Upper lobe of left lung (tissue), 6 donors: ENCODE results near the gene C13orf46. TPM values are rescaled to one million over a fixed set of nuclear protein-coding genes. Genes with fewer than 3 reads are reported as not detected.

Source experiments
- ATAC-seq, 2 donors: fragments of 200-7000 bp; cut with Tn5 transposase; one replicate each; pipeline ENCODE4 v1.9.1; 2022; ENCODE audit warnings: mild to moderate bottlenecking in 2 of 2, moderate library complexity in 2 of 2; ENCODE audit not compliant: low FRiP score in 2 of 2
- DNase-seq, 2 donors: peaks; one replicate each; pipeline ENCODE4 v3.0.0-alpha.2; 2019 to 2020
- H3K27ac ChIP-seq, 4 donors: fragments of 200-600 bp; sonication (generic); one replicate each; pipeline ENCODE4 v1.5.1; 2016 to 2019
- H3K27me3 ChIP-seq, 4 donors: fragments of 200-600 bp; sonication (generic); one replicate each; pipeline ENCODE4 v1.5.1; 2017 to 2019
- H3K36me3 ChIP-seq, 4 donors: fragments of 200-600 bp; sonication (generic); one replicate each; pipeline ENCODE4 v1.5.1; 2016 to 2019
- H3K4me1 ChIP-seq, 4 donors: fragments of 200-600 bp; sonication (generic); one replicate each; pipeline ENCODE4 v1.5.1; 2018 to 2019
- H3K4me3 ChIP-seq, 4 donors: fragments of 200-600 bp; sonication (generic); one replicate each; pipeline ENCODE4 v1.5.1; 2017 to 2019; ENCODE audit warnings: mild to moderate bottlenecking in 2 of 4, moderate library complexity in 1 of 4
- H3K9me3 ChIP-seq, 4 donors: fragments of 200-600 bp; sonication (generic); one replicate each; pipeline ENCODE4 v1.5.1; 2018 to 2019
- CTCF ChIP-seq, 6 experiments: fragments of 450-650 bp in 4 of 6; fragments of 200-600 bp in 2 of 6; sonication (generic) in 2 of 6; IDR thresholded peaks; one replicate each; pipeline ENCODE4 v1.5.1; 2016 to 2019; ENCODE audit warnings: antibody characterized with exemption in 6 of 6
- EP300 ChIP-seq, 4 donors: sonication (generic); formaldehyde crosslinking; IDR thresholded peaks; one replicate each; pipeline ENCODE4 v1.5.1; 2017; ENCODE audit warnings: antibody characterized with exemption in 4 of 4, control low read depth in 2 of 4
- POLR2A ChIP-seq, 4 donors: fragments of 450-650 bp; IDR thresholded peaks; one replicate each; pipeline ENCODE4 v1.5.1; 2016 to 2017; ENCODE audit warnings: antibody characterized with exemption in 4 of 4, mild to moderate bottlenecking in 2 of 4
- POLR2AphosphoS5 ChIP-seq, 2 donors: sonication (generic); formaldehyde crosslinking; IDR thresholded peaks; one replicate each; pipeline ENCODE4 v1.5.1; 2017; ENCODE audit warnings: antibody characterized with exemption in 2 of 2
- WGBS, 2 donors: methylation state at CpG; one replicate each; pipeline ENCODE4 v1.1.5; 2017 to 2018; 5-methylcytosine and 5-hydroxymethylcytosine counted together
- total RNA-seq, 6 donors: library from RNA; depleted of rRNA in 4 of 6; stranded (reverse); fragments of >200 nt in 4 of 6; gene quantifications; one replicate each; pipeline versions ENCODE4 v1.1.0 to v1.2.1, GENCODE V29; 2016 to 2021
- donor health status: DM: no; HTN: no; CAD: no; lungs with moderate emphysema.
- donor health status: DM: no; HTN: yes; CAD: no; lungs with severe emphysema.

The C13orf46 gene
- total RNA-seq, 6 donors from 2014 or later = 5.5 to 44.0 (median 14.7) TPM

- Histone ChIP-seq H3K4me1 (peaks cover 9 to 19% (median 11%) of the 10 kb centered on the region in 4 donors), H3K4me3 (no peak overlapping the region), H3K36me3 (peaks cover 0 to 7% (median 4%) of the 10 kb centered on the region in 4 donors), H3K9me3 (no peaks in the 10 kb centered on the region), H3K27ac (no peak overlapping the region), H3K27me3 (no peaks in the 10 kb centered on the region)
- TF ChIP-seq POLR2A (IDR thresholded peaks at IDR 0.05) (no peak), EP300 (IDR thresholded peaks at IDR 0.05) (no peak), POLR2AphosphoS5 (IDR thresholded peaks at IDR 0.05) (no peak), CTCF (IDR thresholded peaks at IDR 0.05) (no peak)
- WGBS, 2 donors = 87 to 99% methylated on average over 13 to 16 of the region's 18 CpGs
- ATAC-seq (no peak), DNase-seq (peak in 1 of 2 donors; percentile 63)
Observed at GRCh38 chr13:113952983-113953520, 20.8 kb downstream of the C13orf46 start.

- H3K4me1 ChIP-seq = peaks cover 9 to 19% (median 11%) of the 10 kb centered on the region in 4 donors
- DNase-seq (peak in 1 of 2 donors; percentile 75), ATAC-seq (no peak)
- H3K36me3 ChIP-seq = peaks cover 0 to 7% (median 4%) of the 10 kb centered on the region in 4 donors
- no peak overlapping the region for H3K4me3 ChIP-seq
- WGBS, 2 donors = 87 to 93% methylated on average over 13 to 38 of the region's 42 CpGs
- H3K27ac ChIP-seq = no peak overlapping the region
- no peaks in the 10 kb centered on the region for H3K9me3 ChIP-seq
- no peak for TF ChIP-seq CTCF (IDR thresholded peaks at IDR 0.05)
- no peak for TF ChIP-seq POLR2AphosphoS5 (IDR thresholded peaks at IDR 0.05)
- no peaks in the 10 kb centered on the region for H3K27me3 ChIP-seq
Observed at GRCh38 chr13:113952151-113952982, 21.5 kb downstream of the C13orf46 start.

- Histone ChIP-seq H3K9me3 (no peaks in the 10 kb centered on the region), H3K27ac (no peak overlapping the region), H3K4me1 (peaks cover 9 to 19% (median 11%) of the 10 kb centered on the region in 4 donors), H3K27me3 (no peaks in the 10 kb centered on the region), H3K4me3 (peak overlapping the region in 3 of 4 donors; percentile 9 to 15 (median 12)), H3K36me3 (peaks cover 0 to 7% (median 4%) of the 10 kb centered on the region in 4 donors)
- WGBS, 2 donors = 35 to 47% methylated on average over 11 to 31 of the region's 42 CpGs
- TF ChIP-seq POLR2AphosphoS5 (IDR thresholded peaks at IDR 0.05) (no peak), CTCF (IDR thresholded peaks at IDR 0.05) (peak; percentile 70 to 95 (median 88))
- ATAC-seq (peak; percentile 91 to 92), DNase-seq (peak; percentile 83 to 95)
Observed at GRCh38 chr13:113951246-113951999, 22.5 kb downstream of the C13orf46 start.

- WGBS, 2 donors = 28 to 68% methylated on average over 4 to 24 of the region's 24 CpGs
- H3K36me3 ChIP-seq = peaks cover 0 to 7% (median 4%) of the 10 kb centered on the region in 4 donors
- no peaks in the 10 kb centered on the region for H3K27me3 ChIP-seq
- H3K4me1 ChIP-seq = peaks cover 9 to 19% (median 11%) of the 10 kb centered on the region in 4 donors
- ATAC-seq (peak; percentile 1 to 7), DNase-seq (peak in 1 of 2 donors; percentile 66)
- H3K9me3 ChIP-seq = no peaks in the 10 kb centered on the region
- H3K27ac ChIP-seq = no peak overlapping the region
- TF ChIP-seq POLR2A (IDR thresholded peaks at IDR 0.05) (no peak), EP300 (IDR thresholded peaks at IDR 0.05) (no peak), CTCF (IDR thresholded peaks at IDR 0.05) (no peak), POLR2AphosphoS5 (IDR thresholded peaks at IDR 0.05) (no peak)
- H3K4me3 ChIP-seq = peak overlapping the region in 1 of 4 donors; percentile 9
Observed at GRCh38 chr13:113950451-113951245, 23.2 kb downstream of the C13orf46 start.
